ENCODE measurements around the gene GOLM1. TPM values are rescaled to one million over a fixed set of nuclear protein-coding genes. Genes with fewer than 3 reads are reported as not detected.

GOLM1 gene, protein sequence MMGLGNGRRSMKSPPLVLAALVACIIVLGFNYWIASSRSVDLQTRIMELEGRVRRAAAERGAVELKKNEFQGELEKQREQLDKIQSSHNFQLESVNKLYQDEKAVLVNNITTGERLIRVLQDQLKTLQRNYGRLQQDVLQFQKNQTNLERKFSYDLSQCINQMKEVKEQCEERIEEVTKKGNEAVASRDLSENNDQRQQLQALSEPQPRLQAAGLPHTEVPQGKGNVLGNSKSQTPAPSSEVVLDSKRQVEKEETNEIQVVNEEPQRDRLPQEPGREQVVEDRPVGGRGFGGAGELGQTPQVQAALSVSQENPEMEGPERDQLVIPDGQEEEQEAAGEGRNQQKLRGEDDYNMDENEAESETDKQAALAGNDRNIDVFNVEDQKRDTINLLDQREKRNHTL
- 50.2 and 54.6 TPM in 2 replicates for total RNA-seq

GRCh38 chr9:86098824-86099700 lies at the start of gene GOLM1:
Gene GOLM1 (minus strand): TSS chr9:86099558. CDS start chr9:86079320, 20,238 bp downstream.

Other genes starting within 250 kb of the GOLM1 start
- gene NAA35, start 158.4 kb downstream of the GOLM1 start, total RNA-seq: 17.2 and 29.1 TPM in 2 replicates
- 0.15 and 0.50 TPM in 2 replicates for gene C9orf153, start 160.1 kb upstream of the GOLM1 start, total RNA-seq
- gene ISCA1, start 183.0 kb upstream of the GOLM1 start, total RNA-seq: 19.5 and 22.8 TPM in 2 replicates

Data from smooth muscle cell of trachea (primary cell).